GM12878 (cell line): ENCODE data around the gene SLC15A3. TPM values are rescaled to one million over a fixed set of nuclear protein-coding genes. Genes with fewer than 3 reads are reported as not detected.

Experiments used
- ATAC-seq: fragments of 200-7000 bp; cut with Tn5 transposase; 3 replicates; pipeline ENCODE4 v1.9.1; 2020; ENCODE audit warnings: mild to moderate bottlenecking, moderate library complexity
- BruUV-seq: library from RNA; stranded (reverse); fragments of 400-500 nt; replicated peaks from 2 replicates; lab custom pipeline; 2021; lab: Mats Ljungman, UMichigan
- CTCF ChIA-PET: fragments of 300-600 bp; sonication (Branson Sonifier 250); formaldehyde crosslinking; extraction: SDS; loops from one replicate; lab custom pipeline; 2021; ENCODE audit warnings: inconsistent platforms; lab: Yijun Ruan, JAX
- POLR2A ChIA-PET: fragments of 350-600 bp; formaldehyde crosslinking; extraction: SDS; loops from one replicate; lab custom pipeline; 2021; ENCODE audit warnings: inconsistent platforms; lab: Charles Lee
- RAD21 ChIA-PET: fragments of 300-600 bp; sonication (Branson Sonifier 250); formaldehyde crosslinking; loops from one replicate; lab custom pipeline; 2023; ENCODE audit warnings: antibody characterized with exemption; ENCODE audit not compliant: unreplicated experiment; lab: Charles Lee
- SMC1A ChIA-PET: fragments of 300-600 bp; sonication (Branson Sonifier 250); formaldehyde crosslinking; loops from one replicate; lab custom pipeline; 2023; ENCODE audit not compliant: unreplicated experiment, uncharacterized antibody; lab: Charles Lee
- DNase-seq: peaks from one replicate; pipeline ENCODE4 v3.0.0-alpha.2; 2011; ENCODE audit warnings: low read depth, low spot score
- FAIRE-seq: peaks from 3 replicates; lab custom pipeline; 2011; peaks lifted over from hg19 to GRCh38; lab: Jason Lieb, UNC
- H2AFZ ChIP-seq: 2 replicates; pipeline ENCODE4 v1.6.0; 2011; ENCODE audit warnings: low read depth, low read length, control low read depth; ENCODE audit not compliant: control insufficient read depth
- H3K27ac ChIP-seq: 2 replicates; pipeline ENCODE4 v1.5.1; 2011; ENCODE audit warnings: control low read depth; ENCODE audit not compliant: control insufficient read depth, insufficient read depth
- H3K27me3 ChIP-seq, 2 experiments: replicated peaks in 1 of 2; 2 replicates each; pipeline versions ENCODE4 v1.6.0 to v1.6.1; 2011; ENCODE audit warnings: low read length in 1 of 2; ENCODE audit not compliant: control insufficient read depth in 2 of 2, insufficient read depth in 2 of 2
- H3K36me3 ChIP-seq, 2 experiments: 2 replicates each; pipeline ENCODE4 v1.5.1; 2011; ENCODE audit warnings: low read length in 1 of 2; ENCODE audit not compliant: control insufficient read depth in 2 of 2, insufficient read depth in 2 of 2
- H3K4me1 ChIP-seq: 2 replicates; pipeline ENCODE4 v1.6.1; 2011; ENCODE audit warnings: mild to moderate bottlenecking, low read length, moderate library complexity, mixed read lengths; ENCODE audit not compliant: control insufficient read depth, insufficient read depth
- H3K4me2 ChIP-seq: 2 replicates; pipeline ENCODE4 v1.6.0; 2011; ENCODE audit warnings: control low read depth; ENCODE audit not compliant: control insufficient read depth, insufficient read depth
- H3K4me3 ChIP-seq: fragments of 200-600 bp; sonication (generic); 2 replicates; pipeline ENCODE4 v1.5.1; 2016
- H3K79me2 ChIP-seq: 2 replicates; pipeline ENCODE4 v1.6.0; 2011; ENCODE audit warnings: low read length; ENCODE audit not compliant: control insufficient read depth, insufficient read depth
- H3K9ac ChIP-seq: 2 replicates; pipeline ENCODE4 v1.8.0; 2011; ENCODE audit warnings: low read length, control low read depth, mixed read lengths; ENCODE audit not compliant: control insufficient read depth, insufficient read depth
- H3K9me3 ChIP-seq: replicated peaks from 3 replicates; pipeline ENCODE4 v1.5.1; 2011; ENCODE audit warnings: mild to moderate bottlenecking, low read length; ENCODE audit not compliant: control insufficient read depth, insufficient read depth
- H4K20me1 ChIP-seq: 2 replicates; pipeline ENCODE4 v1.6.0; 2011; ENCODE audit not compliant: control insufficient read depth, insufficient read depth
- BHLHE40 ChIP-seq, 2 experiments: fragments of 450-650 bp in 1 of 2; IDR thresholded peaks; 2 replicates each; pipeline ENCODE4 v1.6.1; 2011 to 2017; ENCODE audit warnings: low read depth in 2 of 2, borderline replicate concordance in 1 of 2, improper control_type of control experiment in 1 of 2, low read length in 1 of 2, mild to moderate bottlenecking in 1 of 2
- EZH2 ChIP-seq: IDR thresholded peaks from 2 replicates; pipeline ENCODE4 v1.6.1; 2012; ENCODE audit warnings: low read depth, mild to moderate bottlenecking, control low read depth, inconsistent platforms, low read length, borderline replicate concordance; ENCODE audit not compliant: control insufficient read depth
- FOXK2 ChIP-seq: fragments of 450-650 bp; IDR thresholded peaks from 2 replicates; pipeline ENCODE4 v1.6.1; 2017; ENCODE audit warnings: mild to moderate bottlenecking, moderate library complexity
- IKZF1 ChIP-seq: fragments of 450-650 bp; conservative IDR thresholded peaks from 2 replicates; pipeline ENCODE4 v1.6.1; 2017; ENCODE audit warnings: antibody characterized with exemption, mild to moderate bottlenecking
- MEF2B ChIP-seq: fragments of 450-650 bp; IDR thresholded peaks from 2 replicates; pipeline ENCODE4 v1.6.1; 2018; ENCODE audit warnings: mild to moderate bottlenecking, moderate library complexity; ENCODE audit not compliant: partially characterized antibody, poor library complexity, severe bottlenecking
- MTA3 ChIP-seq: IDR thresholded peaks from 2 replicates; pipeline ENCODE4 v1.6.1; 2012; ENCODE audit warnings: low read length, inconsistent platforms, borderline replicate concordance
- NR2F1 ChIP-seq: fragments of 450-650 bp; conservative IDR thresholded peaks from 2 replicates; pipeline ENCODE4 v1.6.1; 2017; ENCODE audit warnings: mild to moderate bottlenecking
- PKNOX1 ChIP-seq: fragments of 450-650 bp; IDR thresholded peaks from 2 replicates; pipeline ENCODE4 v1.6.1; 2016; ENCODE audit warnings: mild to moderate bottlenecking
- POLR2A ChIP-seq: IDR thresholded peaks from 2 replicates; pipeline ENCODE4 v1.6.1; 2011; ENCODE audit warnings: low read depth, mild to moderate bottlenecking, low read length
- ZNF24 ChIP-seq: fragments of 450-650 bp; IDR thresholded peaks from 2 replicates; pipeline ENCODE4 v1.6.1; 2017; ENCODE audit warnings: antibody characterized with exemption, mild to moderate bottlenecking
- WGBS: methylation state at CpG from one replicate; pipeline ENCODE4 v1.1.6; 2016; ENCODE audit warnings: low lambda C conversion rate; ENCODE audit not compliant: insufficient replicate concordance, insufficient coverage; ENCODE audit errors: missing lambda C conversion rate; 5-methylcytosine and 5-hydroxymethylcytosine counted together
- in situ Hi-C: fragments of 300-500 bp; cut with MboI; formaldehyde crosslinking; loops from 9 replicates; pipeline ENCODE4 v1.14.3; 2018; ENCODE audit warnings: mixed read lengths
- intact Hi-C: fragments of 100-400 bp; cut with micrococcal nuclease; formaldehyde crosslinking; loops from one replicate; pipeline ENCODE4 v1.14.2; 2022; ENCODE audit not compliant: unreplicated experiment
- polyA plus RNA-seq, 11 experiments: library from polyadenylated mRNA; depleted of rRNA in 4 of 11; unstranded in 6 of 11; stranded (reverse) in 5 of 11; fragments of >200 nt; fragmentation: Nextera tagmentation in 4 of 11; fragmentation: Illumina TruSeq in 1 of 11; extraction: Ambion mirVana in 4 of 11; extraction: Trizol in 1 of 11; gene quantifications; 1 replicate in 1 of 11; 2 replicates in 10 of 11; pipeline versions ENCODE4 v1.2.1 to v1.2.3, GENCODE V29; 2011 to 2016; ENCODE audit warnings: inconsistent platforms in 2 of 11, missing spikeins in 2 of 11, low read depth in 1 of 11
- total RNA-seq, 4 experiments: library from RNA; depleted of rRNA in 3 of 4; stranded (reverse); fragments of >200 nt in 3 of 4; fragmentation: Illumina TruSeq in 1 of 4; extraction: Trizol in 1 of 4; gene quantifications; 2 replicates each; pipeline versions ENCODE4 v1.2.1 to v1.2.3, GENCODE V29; 2013 to 2021

The SLC15A3 gene
- total and polyA plus RNA-seq, 10 of the 15 experiments (the other 5 are each of a cell fraction or from before 2014, with no cell fraction given) = 17.7 to 102 (median 55.8) TPM

DNA sequence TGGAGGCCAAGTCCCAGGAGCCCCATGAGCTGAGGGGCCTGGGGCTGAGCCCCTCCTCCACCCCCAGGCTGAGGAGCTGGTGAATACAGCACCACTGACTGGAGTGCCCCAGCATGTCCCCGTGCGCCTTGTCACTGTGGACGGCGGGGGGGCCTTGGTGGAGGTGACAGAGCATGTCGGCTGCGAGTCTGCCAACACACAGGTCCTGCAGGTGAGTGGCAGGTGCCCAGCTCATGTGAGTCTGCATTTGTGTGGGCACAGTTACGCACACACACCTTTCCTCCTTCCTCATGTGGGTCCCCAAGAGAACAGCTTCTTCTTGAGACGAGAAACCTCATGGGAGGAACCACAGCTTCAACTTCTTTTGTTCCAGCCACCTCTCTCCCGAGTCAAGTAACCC is 20.1 kb downstream of the SLC15A3 start:
- SMC1A ChIA-PET = interaction anchor here (1.2 to 2.6 kb wide), 8 partner anchors 12 to 29 kb away, joined by 3 to 19 read pairs (median 4); partner anchors contain the start of gene TMEM109
- TF ChIP-seq PKNOX1 (peak; percentile 46), IKZF1 (0 out of 2 replicates have a peak, but pooled peaks have one; percentile 12), NR2F1 (0 out of 2 replicates have a peak, but pooled peaks have one; percentile 22), MEF2B (peak; percentile 13), FOXK2 (no peak), BHLHE40 (IDR thresholded peaks at IDR 0.05; ENCODE audit: borderline replicate concordance in 1 of 2, low read depth in 2 of 2, low read length in 1 of 2) (peak; percentile 19 to 84; a peak in 2 of 4 replicates), MTA3 (0 out of 2 replicates have a peak, but pooled peaks have one; percentile 8), ZNF24 (no peak), EZH2 (no peak), POLR2A (peak; percentile 57)
- TF ChIP-seq, all 136 proteins: peak for 7
- Histone ChIP-seq H3K4me1 (peaks cover 17% of the 10 kb centered on the region), H3K4me2 (peak overlapping the region; percentile 22; the same call in 1 of the 2 replicates), H3K4me3 (no peak overlapping the region), H3K27ac (no peak overlapping the region), H3K27me3 (no peaks in the 10 kb centered on the region), H3K9ac (no peak overlapping the region; the same call in 1 of the 2 replicates), H3K79me2 (no peaks in the 10 kb centered on the region), H2AFZ (no peak overlapping the region), H3K36me3 (peaks cover 0 to 4% of the 10 kb centered on the region in 2 experiments; a peak in 2 of 4 replicates), H4K20me1 (no peaks in the 10 kb centered on the region), H3K9me3 (no peaks in the 10 kb centered on the region)
- ChIA-PET POLR2A (interaction anchor here (0.8 to 1.0 kb wide), 2 partner anchors 17 to 18 kb away, joined by 3 read pairs; partner anchors contain the start of gene TMEM109), RAD21 (interaction anchor here (1.1 to 2.3 kb wide), 3 partner anchors 8 to 210 kb away, joined by 3 to 14 read pairs (median 5); no protein-coding TSS in a partner anchor), CTCF (interaction anchor here (1.2 to 1.9 kb wide), 3 partner anchors 17 to 38 kb away, joined by 4 to 8 read pairs (median 7); no protein-coding TSS in a partner anchor)
- intact Hi-C loops = no loop called here
- ATAC-seq = peak; percentile 10; the same call in 2 of the 3 replicates
- 27% methylated on average over 9 of the region's 9 CpGs for WGBS
- FAIRE-seq = peak; percentile 56
- no peak for DNase-seq
- no TSS peak for BruUV-seq
- in situ Hi-C loops = no loop called here
